ENCODE data around the gene PPP2R1B.

GRCh38 chr11:111814557-111815320 is 48.5 kb upstream of the PPP2R1B start:
- TF ChIP-seq CREB1 (IDR thresholded peaks at IDR 0.05) (no peak), POLR2AphosphoS5 (IDR thresholded peaks at IDR 0.05; ENCODE audit: low read depth, low read length) (no peak), EP300 (IDR thresholded peaks at IDR 0.05; ENCODE audit: borderline replicate concordance in 1 of 2, low read depth in 2 of 2, low read length in 2 of 2) (no peak), CTCF (IDR thresholded peaks at IDR 0.05; ENCODE audit: control extremely low read depth in 1 of 3, insufficient read depth in 1 of 3, low read depth in 1 of 3, low read length in 3 of 3) (no peak), GABPA (IDR thresholded peaks at IDR 0.05; ENCODE audit: borderline replicate concordance, insufficient read depth, low read length) (no peak), JUND (IDR thresholded peaks at IDR 0.05; ENCODE audit: low read length) (no peak)

All from H1 (cell line).